RWPE2 (cell line): Measurements from ENCODE around the gene ZNF169.
"Not testable (repeated sequence)": the region's sequence is repeated elsewhere in the genome, so short reads cannot be mapped to it uniquely, and the experiment has no call there.

Experiments used
- ATAC-seq: fragments of 200-7000 bp; cut with Tn5 transposase; 3 replicates; pipeline ENCODE4 v1.9.1; 2021; ENCODE audit warnings: low read depth
- DNase-seq: peaks from one replicate; pipeline ENCODE4 v3.0.0-alpha.2; 2020; ENCODE audit warnings: low spot score
- H3K27ac ChIP-seq: fragments of 450-650 bp; 2 replicates; pipeline ENCODE4 v1.5.1; 2017; ENCODE audit warnings: mild to moderate bottlenecking; ENCODE audit not compliant: poor library complexity, severe bottlenecking
- H3K27me3 ChIP-seq: fragments of 250-450 bp; sonication (Bioruptor Pico); 2 replicates; pipeline ENCODE4 v1.5.1; 2021; ENCODE audit warnings: mild to moderate bottlenecking, moderate library complexity; ENCODE audit not compliant: insufficient read depth, poor library complexity, severe bottlenecking
- H3K36me3 ChIP-seq: fragments of 250-450 bp; sonication (Bioruptor Pico); 2 replicates; pipeline ENCODE4 v1.5.1; 2020; ENCODE audit warnings: low read depth, mild to moderate bottlenecking, moderate library complexity
- H3K4me1 ChIP-seq: fragments of 250-450 bp; sonication (Bioruptor Pico); 2 replicates; pipeline ENCODE4 v1.5.1; 2021; ENCODE audit warnings: mild to moderate bottlenecking, moderate library complexity; ENCODE audit not compliant: insufficient read depth, poor library complexity, severe bottlenecking
- H3K4me3 ChIP-seq: fragments of 250-450 bp; sonication (Bioruptor Pico); 2 replicates; pipeline ENCODE4 v1.5.1; 2021; ENCODE audit warnings: mild to moderate bottlenecking, moderate library complexity; ENCODE audit not compliant: severe bottlenecking
- H3K9me3 ChIP-seq: fragments of 250-450 bp; sonication (Bioruptor Pico); 2 replicates; pipeline ENCODE4 v1.5.1; 2021; ENCODE audit warnings: mild to moderate bottlenecking, moderate library complexity; ENCODE audit not compliant: severe bottlenecking

The ZNF169 gene

DNA sequence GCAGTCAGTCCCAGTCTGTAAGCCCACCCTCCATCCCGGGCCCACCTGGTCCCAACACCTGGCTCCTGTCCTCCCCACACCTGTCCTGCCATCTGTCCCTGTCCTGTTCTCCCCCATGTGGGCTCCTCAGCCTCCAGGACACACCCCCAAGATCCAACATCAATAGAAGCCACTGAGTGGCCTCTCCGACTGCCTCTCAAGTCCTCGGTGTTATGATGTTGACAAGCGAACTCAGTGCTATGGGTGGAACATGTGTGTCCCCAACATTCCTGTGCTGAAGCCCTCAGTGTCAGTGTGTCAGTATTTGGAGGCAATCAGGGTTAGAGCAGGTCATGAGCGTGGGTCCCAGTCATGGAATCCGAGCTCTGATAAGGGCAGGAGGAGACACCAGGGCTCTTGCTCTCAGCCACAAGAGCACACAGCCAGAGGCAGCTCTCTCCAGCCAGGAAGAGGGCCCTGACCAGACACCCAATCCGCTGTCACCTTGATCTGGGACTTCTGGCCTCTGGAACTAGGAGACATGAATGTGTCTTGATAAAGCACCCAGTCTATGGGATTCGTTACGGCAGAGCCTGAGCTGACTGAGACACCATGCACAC lies 63.3 kb downstream of the ZNF169 start:
- not testable (repeated sequence) for ATAC-seq, H3K4me1 ChIP-seq, H3K36me3 ChIP-seq, H3K9me3 ChIP-seq, DNase-seq, H3K27me3 ChIP-seq, H3K4me3 ChIP-seq, H3K27ac ChIP-seq

DNA sequence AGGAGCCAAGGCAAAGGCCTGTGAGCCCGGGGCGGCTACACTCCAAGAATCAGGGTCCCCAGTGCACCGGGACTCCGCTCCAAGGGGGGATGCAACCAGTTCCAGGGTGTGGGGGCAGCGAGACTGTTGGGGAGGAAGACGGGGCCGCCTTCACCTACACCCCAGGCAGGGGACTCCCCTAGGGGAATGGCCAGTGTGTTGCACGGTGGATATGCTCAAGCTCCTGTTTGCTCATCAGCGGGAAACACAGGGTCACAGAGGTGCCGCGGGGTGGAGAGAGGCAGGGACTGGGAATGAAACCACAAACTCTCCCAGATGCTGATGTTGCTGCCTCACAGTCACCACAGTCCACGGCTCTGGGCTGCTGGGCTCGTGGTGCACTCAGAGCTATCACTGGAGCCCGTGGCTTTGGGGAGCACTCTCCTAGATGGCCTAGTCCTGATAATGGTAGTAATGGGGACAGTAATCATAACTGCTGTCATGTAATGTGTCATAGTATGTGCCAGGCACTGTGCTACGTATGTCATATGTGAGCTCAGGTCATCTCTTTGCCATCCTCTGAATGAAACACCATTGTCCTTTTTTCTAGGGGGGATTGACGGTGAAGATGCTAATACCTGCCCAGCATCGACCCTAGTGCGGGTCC lies 64.2 kb downstream of the ZNF169 start:
- not testable (repeated sequence) for H3K27ac ChIP-seq, H3K9me3 ChIP-seq, H3K36me3 ChIP-seq, H3K27me3 ChIP-seq, DNase-seq, H3K4me3 ChIP-seq, ATAC-seq, H3K4me1 ChIP-seq

DNA sequence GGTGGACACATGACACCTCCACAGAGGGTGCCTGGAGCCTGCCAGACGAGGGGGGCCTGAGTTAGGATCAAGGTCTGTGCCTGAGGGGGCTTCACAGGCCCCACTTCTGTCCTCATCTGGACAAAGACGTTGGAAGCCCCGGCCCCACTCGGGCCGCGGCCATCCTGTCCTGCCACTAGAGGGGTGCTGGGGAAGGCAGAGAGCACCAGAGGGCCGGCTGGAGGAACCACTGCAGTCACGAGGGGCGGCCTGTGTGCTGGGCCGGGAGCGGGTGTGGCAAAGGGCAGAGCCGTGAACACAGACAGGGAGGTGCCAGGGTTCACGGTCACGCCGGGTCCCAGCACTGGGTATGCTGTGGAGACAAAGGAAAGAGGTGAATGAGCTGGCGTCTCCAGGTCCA lies 66.5 kb downstream of the ZNF169 start:
- not testable (repeated sequence) for H3K27ac ChIP-seq, ATAC-seq, H3K4me1 ChIP-seq, H3K4me3 ChIP-seq, H3K27me3 ChIP-seq, H3K9me3 ChIP-seq, DNase-seq, H3K36me3 ChIP-seq

DNA sequence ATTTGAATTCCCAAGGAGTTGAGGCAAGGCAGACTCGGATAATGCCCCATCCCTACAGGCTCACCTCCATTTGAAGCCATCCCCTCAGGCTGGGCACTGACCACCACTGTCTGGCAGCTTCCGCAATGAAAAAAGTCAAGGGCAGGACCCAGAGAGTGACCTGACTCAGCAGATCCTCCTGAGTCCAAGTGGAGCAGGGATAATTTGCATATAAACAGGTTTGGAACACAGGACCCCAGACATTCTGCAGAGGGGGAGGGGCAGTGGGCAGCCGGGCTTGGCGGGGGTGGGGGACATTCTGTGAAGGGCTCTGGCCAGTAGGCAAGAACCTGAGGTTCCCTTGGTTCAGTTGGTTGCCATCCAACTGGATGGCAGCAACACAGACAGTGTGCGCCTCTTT lies 69.4 kb downstream of the ZNF169 start, which contains the start of gene NUTM2F:
TSS of gene NUTM2F (minus strand) at position 101 of the 400 bp plus-strand sequence. CDS start at position 80, 21 bp downstream.
- not testable (repeated sequence) for H3K4me1 ChIP-seq, H3K27me3 ChIP-seq, H3K27ac ChIP-seq, H3K9me3 ChIP-seq, H3K36me3 ChIP-seq, H3K4me3 ChIP-seq, DNase-seq, ATAC-seq

DNA sequence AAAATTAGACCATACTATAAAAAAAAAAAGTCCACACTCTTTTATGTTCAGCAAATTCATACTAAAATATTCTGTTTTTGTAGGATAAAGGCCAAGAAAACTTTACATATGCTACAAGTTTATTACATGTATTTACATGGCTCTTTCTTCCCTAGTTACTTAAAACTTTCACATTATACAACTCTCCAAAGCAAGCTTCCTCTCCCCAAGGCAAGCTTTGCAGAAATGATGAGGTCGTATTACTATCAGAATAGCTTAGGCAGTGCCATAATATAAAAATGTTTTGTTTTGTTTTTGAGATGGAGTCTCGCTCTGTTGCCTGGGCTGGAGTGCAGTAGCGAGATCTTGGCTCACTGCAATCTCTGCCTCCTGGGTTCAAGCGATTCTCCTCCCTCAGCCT lies 77.3 kb downstream of the ZNF169 start:
- not testable (repeated sequence) for ATAC-seq, DNase-seq, H3K9me3 ChIP-seq, H3K4me3 ChIP-seq, H3K36me3 ChIP-seq, H3K4me1 ChIP-seq, H3K27ac ChIP-seq, H3K27me3 ChIP-seq

DNA sequence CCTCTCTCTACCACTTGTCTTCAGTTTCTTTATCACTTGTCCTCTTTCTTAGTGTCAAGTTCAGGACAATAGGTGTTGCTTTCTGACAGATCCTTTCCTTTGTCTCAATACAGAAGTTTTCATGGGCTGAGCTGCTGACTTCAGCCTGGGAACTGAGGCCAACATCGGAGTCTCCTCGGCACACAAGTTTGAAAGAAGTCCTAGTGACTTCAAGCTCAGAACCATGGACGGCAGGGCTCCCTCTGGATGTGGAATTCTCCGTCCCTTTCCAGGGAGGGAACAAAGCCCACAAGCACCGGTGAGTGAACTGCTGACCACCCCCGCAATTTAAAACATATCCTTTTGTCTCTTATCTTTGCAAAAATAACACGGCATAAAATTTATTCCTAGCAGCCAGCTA lies 79.6 kb downstream of the ZNF169 start:
- not testable (repeated sequence) for H3K27ac ChIP-seq, ATAC-seq, H3K36me3 ChIP-seq

DNA sequence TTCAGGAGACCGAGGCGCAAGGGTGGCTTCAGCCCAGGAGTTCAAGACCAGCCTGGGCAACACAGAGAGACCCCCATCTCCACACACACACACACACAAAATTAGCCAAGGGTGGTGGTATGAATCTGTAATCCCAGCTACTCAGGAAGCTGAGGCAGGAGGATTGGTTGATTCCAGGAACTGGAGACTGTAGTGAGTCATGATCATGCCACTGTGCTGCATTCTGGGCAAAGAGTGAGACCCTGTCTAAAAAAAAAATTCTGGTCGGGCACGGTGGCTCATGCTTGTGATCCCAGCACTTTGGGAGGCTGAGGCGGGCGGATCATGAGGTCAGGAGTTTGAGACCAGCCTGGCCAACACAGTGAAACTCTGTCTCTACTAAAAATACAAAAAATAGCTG lies 80.6 kb downstream of the ZNF169 start:
- not testable (repeated sequence) for H3K9me3 ChIP-seq, DNase-seq, H3K4me3 ChIP-seq, H3K27ac ChIP-seq, H3K36me3 ChIP-seq, H3K27me3 ChIP-seq, ATAC-seq, H3K4me1 ChIP-seq

More for the DNA sequence above, 79.6 kb downstream of the ZNF169 start:
- not testable (repeated sequence) for H3K27me3 ChIP-seq, H3K9me3 ChIP-seq, DNase-seq, H3K4me1 ChIP-seq, H3K4me3 ChIP-seq

DNA sequence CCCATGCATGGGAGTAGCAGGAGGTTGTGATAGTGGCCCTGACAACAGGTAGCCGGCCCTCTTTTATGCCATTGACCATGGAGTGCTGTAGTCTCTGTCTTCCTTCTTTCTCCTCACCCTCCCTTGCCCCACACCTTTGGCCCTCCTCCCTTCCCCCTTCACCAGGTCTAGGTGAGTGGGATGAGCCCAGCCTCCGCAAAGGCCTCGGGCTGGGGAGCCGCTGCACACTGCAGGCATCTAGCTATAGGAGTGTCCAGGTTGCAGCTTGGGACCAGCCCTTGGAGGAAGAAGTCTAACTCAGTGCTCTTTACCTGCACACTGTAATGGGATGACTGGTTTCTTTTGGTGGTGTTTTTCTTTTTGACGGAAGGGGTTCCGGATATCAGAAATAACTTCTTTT lies 81.7 kb downstream of the ZNF169 start:
- not testable (repeated sequence) for H3K9me3 ChIP-seq, ATAC-seq, H3K27ac ChIP-seq

DNA sequence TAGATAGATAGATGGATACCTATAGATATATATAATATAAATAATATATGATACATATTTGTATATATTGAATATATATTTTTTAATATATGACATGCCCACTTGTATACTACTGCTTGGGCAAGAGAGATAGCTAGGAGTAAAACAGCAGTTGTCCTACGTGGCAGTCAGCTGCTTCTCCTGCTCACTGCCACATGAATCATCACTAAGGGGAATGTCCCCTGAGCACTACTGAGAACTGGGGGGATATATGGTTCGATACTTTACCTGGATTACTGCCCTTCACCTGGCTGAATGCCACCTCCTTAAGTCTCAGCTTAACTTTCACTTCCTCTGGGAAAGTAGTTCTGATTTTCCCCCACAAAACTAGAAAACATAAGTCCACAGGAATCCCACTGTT lies 82.6 kb downstream of the ZNF169 start:
- DNase-seq, H3K27ac ChIP-seq, ATAC-seq, H3K4me1 ChIP-seq, H3K27me3 ChIP-seq, H3K9me3 ChIP-seq, H3K36me3 ChIP-seq, H3K4me3 ChIP-seq: not testable (repeated sequence)

More for the DNA sequence above, 81.7 kb downstream of the ZNF169 start:
- H3K4me1 ChIP-seq, H3K4me3 ChIP-seq, H3K27me3 ChIP-seq, DNase-seq, H3K36me3 ChIP-seq: not testable (repeated sequence)

DNA sequence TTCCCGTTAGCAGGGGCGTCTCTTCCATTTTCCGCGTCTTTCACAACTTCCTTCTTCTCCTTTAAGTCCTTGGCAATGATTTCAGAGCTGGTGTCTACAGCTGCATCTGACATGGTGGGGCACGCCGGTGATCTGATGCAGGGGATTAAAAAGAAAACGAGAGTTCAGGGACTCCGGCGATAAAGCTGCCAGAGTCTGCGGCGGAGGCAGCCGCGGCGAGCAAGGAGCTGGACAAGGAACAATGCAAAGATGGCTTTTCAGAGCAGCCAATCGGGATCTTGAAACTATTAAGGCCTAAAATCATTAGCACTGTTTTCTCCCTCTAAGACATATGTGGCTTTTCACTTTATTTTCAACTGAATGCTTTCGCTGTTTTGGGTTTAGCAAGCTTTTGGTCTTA lies 88.4 kb downstream of the ZNF169 start:
- H3K36me3 ChIP-seq, H3K4me3 ChIP-seq, ATAC-seq, H3K9me3 ChIP-seq, H3K27ac ChIP-seq, H3K27me3 ChIP-seq, DNase-seq, H3K4me1 ChIP-seq: not testable (repeated sequence)

DNA sequence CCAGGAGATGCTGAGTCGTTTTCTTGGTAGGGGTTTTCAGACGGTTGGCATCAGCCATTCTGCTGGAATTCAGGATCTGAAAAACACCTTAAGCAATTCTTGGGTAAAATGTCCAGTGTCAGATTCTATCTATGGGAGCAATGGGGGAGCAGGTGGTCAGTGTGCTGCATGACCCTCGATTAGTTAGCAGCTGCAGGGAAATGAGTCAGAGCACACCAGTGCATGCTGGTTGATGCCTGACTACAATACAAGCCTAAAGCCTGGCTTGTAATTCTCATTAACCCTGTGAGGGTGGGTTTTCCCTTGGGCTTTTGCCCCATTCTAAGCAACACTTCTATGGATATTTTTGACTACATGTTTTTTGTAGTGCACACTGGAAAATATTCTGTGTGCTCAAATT lies 89.7 kb downstream of the ZNF169 start:
- H3K9me3 ChIP-seq, H3K27me3 ChIP-seq, H3K4me3 ChIP-seq, H3K27ac ChIP-seq, DNase-seq, H3K36me3 ChIP-seq, ATAC-seq, H3K4me1 ChIP-seq: not testable (repeated sequence)
